SH-SY5Y (cell line): ENCODE measurements around the gene FKBP5.

Experiments used
- GATA2 ChIP-seq: IDR thresholded peaks from 2 replicates; pipeline ENCODE4 v1.6.1; 2011; ENCODE audit warnings: mild to moderate bottlenecking, low read depth, low read length
- GATA3 ChIP-seq: IDR thresholded peaks from 2 replicates; pipeline ENCODE4 v1.6.1; 2011; ENCODE audit warnings: low read depth, mild to moderate bottlenecking, low read length, moderate library complexity

DNA sequence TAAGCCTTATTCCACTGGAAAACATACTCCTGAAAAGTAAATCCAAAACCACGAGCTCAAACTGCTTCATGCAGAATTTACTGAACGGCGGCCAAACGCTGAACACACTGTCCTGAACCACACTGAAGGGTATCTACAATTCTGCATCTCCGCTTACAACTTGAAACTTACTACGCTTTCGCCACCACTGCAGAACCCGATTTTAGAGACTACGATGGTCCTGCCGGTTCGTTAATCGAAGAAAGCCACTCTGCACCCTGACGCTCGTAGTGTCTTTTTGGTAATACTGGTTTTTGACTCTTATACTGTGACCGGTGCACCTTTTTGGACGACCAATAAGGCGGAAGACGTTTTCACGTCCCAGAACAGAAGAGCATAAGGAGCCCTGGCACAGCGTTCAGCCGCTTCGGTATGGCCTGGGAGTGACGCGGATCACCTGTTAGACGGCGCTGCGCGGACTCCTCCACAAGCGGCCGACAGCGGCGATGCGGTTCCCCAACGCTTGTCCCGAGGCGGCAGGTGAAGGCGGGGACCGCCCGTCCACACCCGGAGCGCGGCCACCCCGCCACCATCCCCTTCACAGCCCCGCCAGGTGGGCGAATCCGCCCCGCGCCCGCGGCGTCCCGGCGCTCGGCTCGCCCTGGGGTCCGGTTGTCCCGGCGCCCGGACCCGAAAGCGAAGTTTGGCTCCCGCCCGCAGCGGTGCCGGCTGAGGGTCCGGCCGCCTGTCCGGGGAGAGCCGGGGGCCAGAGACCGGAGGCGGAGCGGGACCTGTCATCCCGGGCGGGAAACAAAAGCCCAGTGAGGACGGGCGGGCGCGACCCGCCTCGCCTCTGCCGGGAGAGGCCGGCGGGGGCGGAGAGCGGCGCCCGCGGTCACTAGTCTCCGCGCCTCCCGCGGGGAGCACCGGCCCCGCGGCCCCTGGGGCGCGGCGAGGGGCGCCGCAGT, 784 bp downstream of the FKBP5 start:
- TF ChIP-seq GATA3, result no peak
- no peak for TF ChIP-seq GATA2
